IPS-20b (cell line): ENCODE measurements around the gene BPIFB6.

Experiments used
- H3K27ac ChIP-seq: one replicate; pipeline ENCODE4 v1.5.1; 2013; ENCODE audit warnings: low read length
- H3K27me3 ChIP-seq: 2 replicates; pipeline ENCODE4 v1.6.1; 2013; ENCODE audit warnings: mild to moderate bottlenecking, low read length, inconsistent platforms; ENCODE audit not compliant: insufficient read depth
- H3K36me3 ChIP-seq: 2 replicates; pipeline ENCODE4 v1.6.1; 2013; ENCODE audit warnings: low read depth, mild to moderate bottlenecking, inconsistent platforms, low read length, moderate library complexity; ENCODE audit not compliant: insufficient read depth
- H3K4me1 ChIP-seq: 2 replicates; pipeline ENCODE4 v1.6.1; 2013; ENCODE audit warnings: mild to moderate bottlenecking, control low read depth, inconsistent platforms, low read length, moderate library complexity; ENCODE audit not compliant: insufficient read depth
- H3K4me3 ChIP-seq: 2 replicates; pipeline ENCODE4 v1.5.1; 2013; ENCODE audit warnings: mild to moderate bottlenecking, low read length, inconsistent platforms
- H3K9ac ChIP-seq: 2 replicates; pipeline ENCODE4 v1.6.1; 2013; ENCODE audit warnings: low read depth, mild to moderate bottlenecking, inconsistent platforms, low read length, moderate library complexity
- H3K9me3 ChIP-seq: 2 replicates; pipeline ENCODE4 v1.6.1; 2013; ENCODE audit warnings: mild to moderate bottlenecking, low read depth, low read length, inconsistent platforms; ENCODE audit not compliant: insufficient read depth

BPIFB6 gene

DNA sequence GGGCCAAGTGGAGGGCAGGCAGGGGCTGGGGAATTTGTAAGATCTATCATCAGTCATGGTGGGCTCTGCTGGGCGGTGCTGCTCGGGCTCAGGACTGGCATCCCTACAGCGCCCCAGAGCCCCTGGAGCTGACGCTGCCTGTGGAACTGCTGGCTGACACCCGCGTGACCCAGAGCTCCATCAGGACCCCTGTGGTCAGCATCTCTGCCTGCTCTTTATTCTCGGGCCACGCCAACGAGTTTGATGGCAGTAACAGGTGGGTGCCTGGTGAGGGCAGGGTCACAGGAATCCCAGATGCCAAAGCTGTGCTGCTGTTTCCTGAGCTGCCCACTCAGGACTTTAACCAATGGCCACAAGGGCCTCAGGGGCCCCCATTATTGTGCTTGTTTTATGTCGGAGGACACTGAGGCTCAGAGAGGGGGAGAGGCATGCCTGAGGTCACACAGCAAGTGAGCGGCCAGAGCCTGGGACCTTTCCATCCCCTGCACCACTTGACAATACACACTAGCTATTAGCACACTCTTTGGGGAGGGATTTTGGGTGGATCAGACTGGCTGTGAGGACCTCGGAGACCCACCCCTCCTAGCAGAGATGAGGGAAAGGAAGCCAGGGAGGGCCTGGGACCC, 17.6 kb upstream of the BPIFB6 start:
- Histone ChIP-seq H3K36me3 (no peaks in the 10 kb centered on the region), H3K4me1 (no peaks in the 10 kb centered on the region), H3K27me3 (no peaks in the 10 kb centered on the region), H3K9ac (no peak overlapping the region), H3K27ac (no peak overlapping the region), H3K9me3 (no peaks in the 10 kb centered on the region), H3K4me3 (no peak overlapping the region)

- H3K27ac ChIP-seq = no peak overlapping the region
- H3K27me3 ChIP-seq = no peaks in the 10 kb centered on the region
- no peaks in the 10 kb centered on the region for H3K4me1 ChIP-seq
- H3K4me3 ChIP-seq = no peak overlapping the region
- no peaks in the 10 kb centered on the region for H3K9me3 ChIP-seq
- H3K9ac ChIP-seq = no peak overlapping the region
- H3K36me3 ChIP-seq = no peaks in the 10 kb centered on the region
Observed at GRCh38 chr20:33014336-33015113, 16.9 kb upstream of the BPIFB6 start.

GRCh38 chr20:33015114-33015484, 16.3 kb upstream of the BPIFB6 start:
- H3K9ac ChIP-seq = no peak overlapping the region
- H3K27ac ChIP-seq = no peak overlapping the region
- H3K9me3 ChIP-seq = no peaks in the 10 kb centered on the region
- H3K27me3 ChIP-seq = no peaks in the 10 kb centered on the region
- no peaks in the 10 kb centered on the region for H3K4me1 ChIP-seq
- no peak overlapping the region for H3K4me3 ChIP-seq
- no peaks in the 10 kb centered on the region for H3K36me3 ChIP-seq

- H3K9me3 ChIP-seq = no peaks in the 10 kb centered on the region
- no peak overlapping the region for H3K9ac ChIP-seq
- H3K4me3 ChIP-seq = no peak overlapping the region
- no peaks in the 10 kb centered on the region for H3K27me3 ChIP-seq
- H3K36me3 ChIP-seq = no peaks in the 10 kb centered on the region
- H3K27ac ChIP-seq = no peak overlapping the region
- H3K4me1 ChIP-seq = no peaks in the 10 kb centered on the region
Observed at GRCh38 chr20:33015700-33016580, 15.5 kb upstream of the BPIFB6 start.

GRCh38 chr20:33016581-33017109, 14.8 kb upstream of the BPIFB6 start:
- H3K4me1 ChIP-seq = no peaks in the 10 kb centered on the region
- no peaks in the 10 kb centered on the region for H3K9me3 ChIP-seq
- no peak overlapping the region for H3K9ac ChIP-seq
- H3K27ac ChIP-seq = no peak overlapping the region
- no peaks in the 10 kb centered on the region for H3K36me3 ChIP-seq
- no peak overlapping the region for H3K4me3 ChIP-seq
- H3K27me3 ChIP-seq = no peaks in the 10 kb centered on the region

DNA sequence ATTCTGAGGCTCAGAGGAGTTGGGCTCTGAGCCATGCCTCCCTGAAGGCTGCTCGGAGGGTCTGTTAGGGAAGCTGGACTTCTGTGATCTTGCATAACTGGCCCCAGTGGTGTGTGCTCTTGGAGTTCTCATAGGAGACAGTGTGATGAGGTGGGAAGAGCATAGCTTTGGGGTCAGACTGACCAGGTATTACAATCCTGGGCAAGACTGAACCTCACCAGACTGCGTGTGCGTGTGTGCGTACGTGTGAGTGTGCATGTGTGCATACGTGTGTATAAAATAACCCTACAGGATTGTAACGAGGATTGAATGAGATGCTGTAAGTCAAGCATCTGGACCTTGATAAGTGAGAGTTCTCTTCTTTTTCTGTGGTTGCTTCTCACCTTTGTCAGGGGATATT, 13.9 kb upstream of the BPIFB6 start:
- H3K27me3 ChIP-seq = no peaks in the 10 kb centered on the region
- H3K4me1 ChIP-seq = no peaks in the 10 kb centered on the region
- H3K9me3 ChIP-seq = no peaks in the 10 kb centered on the region
- H3K27ac ChIP-seq = no peak overlapping the region
- no peaks in the 10 kb centered on the region for H3K36me3 ChIP-seq
- no peak overlapping the region for H3K9ac ChIP-seq
- H3K4me3 ChIP-seq = no peak overlapping the region

GRCh38 chr20:33018169-33018931, 13.1 kb upstream of the BPIFB6 start:
- Histone ChIP-seq H3K9ac (no peak overlapping the region), H3K9me3 (no peaks in the 10 kb centered on the region), H3K27ac (no peak overlapping the region), H3K4me3 (no peak overlapping the region), H3K27me3 (no peaks in the 10 kb centered on the region), H3K4me1 (no peaks in the 10 kb centered on the region), H3K36me3 (no peaks in the 10 kb centered on the region)

DNA sequence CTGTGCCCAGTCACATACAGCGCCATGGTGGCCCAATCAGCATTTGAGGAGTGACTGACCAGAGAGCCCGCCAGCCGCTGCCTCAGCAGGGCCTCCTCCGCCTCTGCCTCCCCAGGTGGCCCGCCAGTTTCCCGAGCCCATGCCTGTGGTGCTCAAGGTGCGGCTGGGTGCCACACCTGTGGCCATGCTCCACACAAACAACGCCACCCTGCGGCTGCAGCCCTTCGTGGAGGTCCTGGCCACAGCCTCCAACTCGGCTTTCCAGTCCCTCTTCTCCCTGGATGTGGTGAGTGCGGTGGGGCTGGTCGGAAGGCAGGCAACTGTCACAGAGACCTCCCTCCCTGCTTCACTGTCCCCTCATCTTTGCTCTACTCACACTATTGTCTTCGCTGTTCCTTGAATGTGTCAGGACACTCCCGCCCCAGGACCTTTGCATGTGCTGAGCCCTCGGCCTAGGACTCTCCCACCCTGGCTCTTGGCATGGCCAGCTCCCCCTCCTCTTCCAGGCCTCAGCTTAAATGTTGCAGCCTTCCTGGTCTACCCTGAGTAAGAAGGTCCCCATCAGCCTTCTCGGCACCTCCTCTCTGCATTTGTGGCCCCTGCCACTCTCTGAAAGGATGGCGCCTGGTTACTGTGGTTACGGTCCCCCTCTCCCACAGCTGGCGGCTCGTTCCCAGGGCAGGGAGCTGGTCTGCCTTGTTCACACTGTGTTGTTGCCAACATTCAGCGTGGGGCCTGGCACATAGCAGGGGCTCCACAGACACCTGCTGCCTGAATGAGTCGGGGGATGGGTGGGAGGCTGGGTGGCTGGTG, 11.8 kb upstream of the BPIFB6 start:
- Histone ChIP-seq H3K9me3 (no peaks in the 10 kb centered on the region), H3K4me3 (no peak overlapping the region), H3K27me3 (no peaks in the 10 kb centered on the region), H3K9ac (no peak overlapping the region), H3K27ac (no peak overlapping the region), H3K36me3 (no peaks in the 10 kb centered on the region), H3K4me1 (no peaks in the 10 kb centered on the region)

DNA sequence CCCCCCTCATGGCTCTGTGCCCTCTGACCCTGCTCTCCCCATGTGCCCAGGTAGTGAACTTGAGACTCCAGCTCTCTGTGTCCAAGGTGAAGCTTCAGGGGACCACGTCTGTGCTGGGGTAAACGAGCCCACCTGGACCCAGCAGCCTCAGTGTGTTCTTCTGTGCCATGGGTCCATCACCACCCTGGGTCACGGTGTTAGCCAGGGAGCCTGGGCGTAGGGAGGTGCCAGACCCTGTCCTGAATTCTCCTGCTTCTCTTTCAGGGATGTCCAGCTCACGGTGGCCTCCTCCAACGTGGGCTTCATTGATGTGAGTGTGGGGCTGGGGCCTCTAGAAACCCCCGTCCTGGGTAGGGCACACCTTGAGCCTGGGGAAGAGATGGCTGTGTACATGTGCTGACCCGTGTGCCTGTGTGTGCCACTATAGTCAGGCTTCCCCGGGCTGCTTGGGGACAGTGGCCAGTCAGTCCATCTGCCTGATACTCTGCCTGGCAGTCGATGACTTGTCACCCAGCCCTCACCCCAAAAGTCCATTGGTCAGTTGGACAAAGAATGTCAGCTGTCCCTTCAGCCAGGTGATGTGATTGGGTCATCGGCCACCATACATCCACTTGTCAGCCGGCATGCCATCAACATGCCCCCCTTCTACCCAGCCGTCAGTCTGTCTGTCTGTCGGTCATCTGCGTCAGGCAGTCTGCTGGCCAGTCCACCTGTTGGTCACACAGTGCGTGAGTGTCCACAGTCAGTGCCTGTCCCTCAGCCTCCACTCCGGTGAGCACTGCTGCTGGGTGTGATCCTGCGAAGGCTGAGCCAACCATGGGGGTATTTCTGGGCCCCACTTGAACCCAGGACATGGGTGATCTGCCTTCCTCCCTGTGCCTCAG, 10.9 kb upstream of the BPIFB6 start:
- Histone ChIP-seq H3K9me3 (no peaks in the 10 kb centered on the region), H3K4me1 (no peaks in the 10 kb centered on the region), H3K27ac (no peak overlapping the region), H3K9ac (no peak overlapping the region), H3K36me3 (no peaks in the 10 kb centered on the region), H3K27me3 (no peaks in the 10 kb centered on the region), H3K4me3 (no peak overlapping the region)

- no peaks in the 10 kb centered on the region for H3K36me3 ChIP-seq
- no peaks in the 10 kb centered on the region for H3K27me3 ChIP-seq
- no peaks in the 10 kb centered on the region for H3K4me1 ChIP-seq
- no peak overlapping the region for H3K9ac ChIP-seq
- no peak overlapping the region for H3K27ac ChIP-seq
- no peak overlapping the region for H3K4me3 ChIP-seq
- H3K9me3 ChIP-seq = no peaks in the 10 kb centered on the region
Observed at GRCh38 chr20:33021879-33022278, 9.6 kb upstream of the BPIFB6 start.
